ENCODE measurements around the gene PWP1.

Gene PWP1

GRCh38 chr12:107735763-107736162 is 50.2 kb downstream of the PWP1 start:
- DNase-seq (ENCODE audit: low spot score): no peak

GRCh38 chr12:107736914-107737313 is 51.3 kb downstream of the PWP1 start:
- no peak for DNase-seq (ENCODE audit: low spot score)

DNA sequence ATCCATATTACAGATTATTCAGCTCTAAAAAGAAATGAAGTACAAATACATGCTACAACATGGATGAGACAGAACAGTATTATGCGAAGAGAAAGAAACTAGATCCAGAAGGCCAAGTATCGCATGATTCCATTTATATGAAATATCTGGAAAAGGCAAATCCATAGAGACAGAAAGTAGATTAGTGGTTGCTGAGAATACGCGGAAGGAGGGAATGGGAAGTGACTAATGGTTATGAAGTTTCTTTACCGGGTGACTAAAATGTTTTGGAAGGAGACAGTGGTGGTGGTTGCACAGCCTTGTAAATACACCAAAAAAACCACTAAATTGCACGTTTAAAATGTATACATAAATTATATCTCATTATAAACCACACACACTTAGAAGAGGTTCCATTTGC is 62.9 kb downstream of the PWP1 start:
- DNase-seq (ENCODE audit: low spot score): no peak

GRCh38 chr12:107749083-107749482 is 63.5 kb downstream of the PWP1 start:
- no peak for DNase-seq (ENCODE audit: low spot score)

DNA sequence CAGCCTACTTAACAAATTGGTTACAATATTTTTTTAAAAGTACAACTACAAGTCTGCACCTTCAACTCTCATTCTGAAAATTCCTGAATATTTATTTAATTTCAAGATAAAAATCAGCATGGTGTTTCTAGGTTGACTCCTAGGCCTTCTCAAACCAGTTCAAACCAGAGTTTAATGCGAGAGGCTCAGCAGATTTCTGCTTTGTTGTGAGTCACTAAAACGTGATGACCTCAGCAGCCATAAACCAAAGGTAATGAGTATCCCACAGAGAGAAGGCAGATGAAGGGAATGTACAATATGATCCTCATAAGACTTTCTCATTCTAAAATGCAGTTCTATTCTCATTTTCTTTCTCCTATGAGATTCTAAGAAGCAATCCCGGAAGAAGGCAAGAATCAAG is 73.8 kb downstream of the PWP1 start:
- DNase-seq (ENCODE audit: low spot score): no peak

DNA sequence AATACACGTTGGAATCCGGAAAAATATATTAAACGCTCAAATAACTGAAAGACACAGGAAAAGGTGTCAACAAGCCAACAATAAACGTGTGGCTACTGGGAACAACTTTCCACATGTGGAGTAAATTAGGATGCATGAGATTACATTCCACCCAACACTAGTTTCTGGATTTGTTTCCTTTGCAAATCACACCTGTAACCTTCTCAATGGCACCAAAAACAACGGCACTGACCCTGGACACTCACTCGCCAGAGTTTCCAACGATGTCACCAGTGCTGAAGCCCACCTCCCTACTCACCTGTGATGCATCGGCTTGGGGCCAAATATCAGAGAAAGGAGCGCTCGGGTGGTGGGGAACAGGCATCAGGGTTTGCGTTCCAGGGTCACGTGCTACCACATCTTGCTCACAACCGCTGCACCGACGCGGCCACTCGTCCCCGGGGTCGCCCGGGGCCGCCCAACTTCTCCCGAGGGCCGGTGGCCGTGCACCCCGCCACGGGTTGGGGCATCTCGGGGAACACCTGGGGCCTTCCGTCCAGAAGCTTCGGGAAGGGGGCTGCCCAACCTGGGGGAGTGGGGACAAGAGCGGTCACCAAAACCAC is 74.7 kb downstream of the PWP1 start:
- DNase-seq (ENCODE audit: low spot score): peak; percentile 25

DNA sequence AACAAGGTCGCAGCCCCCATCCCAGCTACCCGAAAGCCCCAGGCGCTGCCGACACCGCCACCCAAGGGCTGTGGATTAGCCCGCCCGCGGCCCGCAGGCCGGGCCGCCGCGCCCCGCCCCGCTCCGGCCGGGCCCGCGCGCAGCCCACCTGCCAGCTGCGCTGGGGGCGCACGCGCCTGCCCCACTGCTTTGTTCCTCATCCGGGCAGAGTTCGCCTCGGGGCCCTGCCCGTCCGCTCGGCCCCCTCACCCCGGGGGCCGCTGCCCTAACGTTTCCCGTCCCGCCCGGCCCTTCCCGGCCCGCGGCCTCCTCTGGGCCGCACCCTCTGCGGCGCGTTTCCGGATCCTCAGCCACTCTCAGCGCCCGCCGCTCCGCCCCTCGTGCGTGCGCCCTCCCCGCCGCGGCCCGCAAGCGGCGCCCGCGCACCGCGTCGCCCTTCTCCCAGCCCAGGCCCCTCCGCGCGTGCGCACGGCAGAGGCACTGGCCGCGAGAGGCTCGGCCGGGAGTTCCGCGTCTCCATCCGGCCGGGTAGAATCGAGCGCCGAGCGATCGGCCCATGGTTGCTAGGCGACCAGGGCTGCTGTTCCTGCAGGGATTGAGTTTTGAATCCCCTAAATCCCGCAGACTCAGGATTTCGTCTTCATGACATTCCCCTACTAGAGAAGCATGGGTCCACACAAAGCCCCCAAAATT is 75.4 kb downstream of the PWP1 start, which contains the start of gene PRDM4:
Gene PRDM4 (minus strand): TSS at position 329 of the 693 bp plus-strand sequence. CDS start 622 bp downstream, outside the sequence.
- DNase-seq (ENCODE audit: low spot score): peak; percentile 93

DNA sequence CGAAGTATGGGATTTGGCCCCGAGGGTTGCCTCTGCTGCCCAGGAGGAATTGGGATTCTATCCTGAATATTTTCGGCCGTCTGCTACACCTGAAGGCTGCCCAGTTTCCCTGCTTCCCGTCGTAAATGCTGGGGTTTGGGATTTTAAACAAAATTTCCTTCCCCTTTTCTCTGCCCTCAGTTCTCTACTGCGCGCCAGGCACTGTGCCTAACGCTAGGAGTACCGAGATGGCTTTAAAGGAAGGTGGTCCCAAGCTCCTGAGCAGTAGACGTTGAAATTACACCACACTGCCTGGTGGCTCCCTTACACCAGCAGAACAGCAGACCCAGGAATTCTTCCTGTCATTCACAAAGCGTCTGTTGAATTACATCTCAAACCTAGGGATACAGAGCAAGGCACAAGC is 75.9 kb downstream of the PWP1 start:
- DNase-seq (ENCODE audit: low spot score): no peak
